Bronchial epithelial cell (primary cell): ENCODE results near the gene TSHZ3. TPM values are rescaled to one million over a fixed set of nuclear protein-coding genes. Genes with fewer than 3 reads are reported as not detected.

ENCODE experiments used
- DNase-seq: peaks from one replicate; pipeline ENCODE4 v3.0.0-alpha.2; 2010; ENCODE audit warnings: low read depth
- FAIRE-seq: peaks from 2 replicates; lab custom pipeline; 2011; peaks lifted over from hg19 to GRCh38; lab: Jason Lieb, UNC
- H3K27me3 ChIP-seq: 2 replicates; pipeline ENCODE4 v1.5.1; 2011; ENCODE audit warnings: low read length; ENCODE audit not compliant: control insufficient read depth, insufficient read depth
- H3K36me3 ChIP-seq: 2 replicates; pipeline ENCODE4 v1.5.1; 2011; ENCODE audit warnings: low read length; ENCODE audit not compliant: control insufficient read depth, insufficient read depth
- H3K4me3 ChIP-seq: 2 replicates; pipeline ENCODE4 v1.5.1; 2011; ENCODE audit warnings: mild to moderate bottlenecking, low read depth, low read length, control low read depth
- CTCF ChIP-seq: IDR thresholded peaks from 2 replicates; pipeline ENCODE4 v1.5.1; 2011; ENCODE audit warnings: mild to moderate bottlenecking, moderate library complexity, low read length, control low read depth, inconsistent platforms; ENCODE audit not compliant: insufficient read depth, severe bottlenecking
- total RNA-seq: library from RNA; depleted of rRNA; stranded (reverse); fragments of >200 nt; gene quantifications from 2 replicates; pipeline ENCODE4 v1.2.1, GENCODE V29; 2014

The TSHZ3 gene
- total RNA-seq, 1 donor from 2014 or later: 1.6 TPM

GRCh38 chr19:31317093-31317492 is 32.1 kb downstream of the TSHZ3 start:
- FAIRE-seq (no peak), DNase-seq (no peak)
- no peaks in the 10 kb centered on the region for H3K36me3 ChIP-seq
- H3K4me3 ChIP-seq: no peak overlapping the region
- H3K27me3 ChIP-seq: no peaks in the 10 kb centered on the region
- no peak for TF ChIP-seq CTCF

GRCh38 chr19:31316201-31316951 is 32.9 kb downstream of the TSHZ3 start:
- TF ChIP-seq CTCF: no peak
- DNase-seq: no peak

GRCh38 chr19:31315652-31316051 is 33.6 kb downstream of the TSHZ3 start:
- FAIRE-seq: no peak
- no peak overlapping the region for H3K4me3 ChIP-seq
- H3K36me3 ChIP-seq: no peaks in the 10 kb centered on the region
- no peak for TF ChIP-seq CTCF
- no peaks in the 10 kb centered on the region for H3K27me3 ChIP-seq
- no peak for DNase-seq

More at GRCh38 chr19:31316201-31316951, 32.9 kb downstream of the TSHZ3 start:
- H3K27me3 ChIP-seq: no peaks in the 10 kb centered on the region
- H3K4me3 ChIP-seq: no peak overlapping the region
- H3K36me3 ChIP-seq: no peaks in the 10 kb centered on the region
- FAIRE-seq: no peak

- Histone ChIP-seq H3K4me3 (no peak overlapping the region), H3K36me3 (no peaks in the 10 kb centered on the region), H3K27me3 (no peaks in the 10 kb centered on the region)
- no peak for FAIRE-seq
- peak; percentile 15 for TF ChIP-seq CTCF
- DNase-seq: no peak
Measured at GRCh38 chr19:31314849-31315629, 34.2 kb downstream of the TSHZ3 start.

- Histone ChIP-seq H3K4me3 (no peak overlapping the region), H3K27me3 (no peaks in the 10 kb centered on the region), H3K36me3 (no peaks in the 10 kb centered on the region)
- FAIRE-seq (no peak), DNase-seq (no peak)
- no peak for TF ChIP-seq CTCF
Measured at GRCh38 chr19:31314156-31314555, 35.1 kb downstream of the TSHZ3 start.
